ENCODE measurements around the gene PRSS53.

PRSS53 gene

GRCh38 chr16:31093132-31093703, 4.5 kb upstream of the PRSS53 start:
- DNase-seq (ENCODE audit: low spot score): no peak

DNA sequence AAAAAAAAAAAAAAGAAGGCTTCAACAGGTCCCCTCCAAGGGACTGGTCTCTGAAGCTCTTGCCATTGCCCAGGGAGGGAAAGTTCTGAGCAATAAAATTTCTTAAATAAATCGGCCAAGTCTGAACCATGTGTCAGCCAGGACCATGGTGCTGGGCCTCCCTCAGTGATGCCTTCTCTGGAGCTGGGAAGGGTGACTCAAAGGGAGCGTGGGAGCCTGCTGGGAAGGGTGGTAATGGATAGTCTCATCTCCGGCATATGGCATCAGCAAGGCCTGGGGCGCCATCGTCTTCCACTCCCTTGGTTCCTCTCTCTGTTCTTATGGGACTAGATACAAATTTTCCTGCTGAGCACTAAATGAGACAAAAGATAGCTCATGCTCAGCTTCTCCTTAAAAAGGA, 3.6 kb upstream of the PRSS53 start:
- DNase-seq (ENCODE audit: low spot score): no peak

DNA sequence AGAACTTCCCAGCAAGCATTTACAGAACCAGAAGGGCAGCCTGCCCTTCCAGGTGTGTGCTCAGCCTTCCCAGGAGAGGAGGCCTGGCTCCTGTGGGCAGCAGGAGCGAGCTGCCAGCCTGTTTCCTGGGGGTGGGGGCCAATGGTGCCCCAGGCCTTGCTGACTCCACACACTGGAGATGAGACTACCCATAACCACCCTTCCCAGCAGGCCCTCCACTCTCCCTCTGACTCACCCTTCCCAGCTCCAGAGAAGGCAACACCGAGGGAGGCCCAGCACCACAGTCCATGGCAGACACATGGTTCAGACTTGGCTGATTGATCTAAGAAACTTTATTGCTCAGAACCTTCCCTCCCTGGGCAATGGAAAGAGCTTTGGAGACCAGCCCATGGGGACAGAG, 1.8 kb upstream of the PRSS53 start:
- DNase-seq (ENCODE audit: low spot score): no peak

GRCh38 chr16:31089199-31089598, 456 bp upstream of the PRSS53 start:
- DNase-seq (ENCODE audit: low spot score): no peak

- DNase-seq (ENCODE audit: low spot score): no peak
Observed at GRCh38 chr16:31087971-31088370, 772 bp downstream of the PRSS53 start.

DNA sequence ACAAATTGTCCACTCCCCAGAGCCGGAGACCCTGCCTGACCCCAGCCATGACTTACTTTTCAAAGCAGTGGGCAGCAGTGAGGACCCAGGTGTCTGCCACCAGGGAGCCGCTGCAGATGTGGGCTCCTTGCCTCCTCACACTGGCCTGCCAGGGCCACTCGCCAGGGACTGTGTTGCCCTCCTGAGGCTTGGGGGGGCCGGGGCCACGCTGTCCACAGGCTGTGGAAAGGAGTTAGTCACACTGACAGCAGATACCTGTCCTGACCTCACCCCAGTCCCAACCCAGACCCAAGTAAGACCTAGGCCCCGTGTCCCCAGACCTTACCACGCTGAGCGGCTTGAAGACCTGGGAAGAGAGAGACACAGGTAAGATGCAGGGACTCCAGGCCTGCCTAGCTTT, 1.3 kb downstream of the PRSS53 start:
- no peak for DNase-seq (ENCODE audit: low spot score)

GRCh38 chr16:31086629-31086906, 2.2 kb downstream of the PRSS53 start:
- no peak for DNase-seq (ENCODE audit: low spot score)

DNA sequence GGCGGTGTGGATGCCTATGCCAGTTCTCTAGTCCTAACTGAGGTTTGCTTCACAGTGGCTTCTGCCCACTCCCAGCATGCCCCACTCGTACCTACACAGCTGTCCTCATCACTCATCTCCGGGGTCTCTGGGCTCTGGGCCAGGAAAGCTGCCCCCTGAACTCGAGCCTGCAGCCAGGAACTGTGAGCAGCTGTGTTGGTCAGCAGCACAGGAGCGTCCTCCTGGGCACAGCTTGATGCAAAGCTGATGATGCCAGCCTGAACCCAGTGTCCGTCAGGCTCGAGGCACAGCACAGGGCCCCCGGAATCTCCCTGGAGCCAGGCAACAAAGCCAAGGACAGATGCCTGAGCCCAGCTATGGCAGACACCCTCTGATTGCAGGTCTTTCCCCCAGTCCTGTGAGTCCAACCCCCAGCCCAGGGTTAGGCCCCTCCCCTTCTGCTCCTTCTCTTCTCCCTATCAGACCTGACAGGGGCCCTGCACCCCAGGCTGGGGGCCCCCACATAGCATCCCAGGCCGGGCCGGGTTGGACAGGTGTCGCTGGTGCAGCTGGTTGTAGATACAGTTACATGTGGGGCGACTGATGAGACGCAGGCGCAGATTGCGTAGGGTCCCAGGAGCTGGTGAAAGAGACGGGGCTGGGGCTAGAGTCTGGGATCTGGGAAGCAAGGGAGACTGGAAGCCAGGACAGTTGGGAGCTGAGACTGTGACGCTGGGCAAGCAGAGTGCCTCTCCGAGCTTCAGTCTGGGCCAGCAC, 2.7 kb downstream of the PRSS53 start:
- DNase-seq (ENCODE audit: low spot score): no peak

GRCh38 chr16:31085411-31085810, 3.3 kb downstream of the PRSS53 start:
- DNase-seq (ENCODE audit: low spot score): no peak

- no peak for DNase-seq (ENCODE audit: low spot score)
Observed at GRCh38 chr16:31084584-31085302, 4.0 kb downstream of the PRSS53 start.

DNA sequence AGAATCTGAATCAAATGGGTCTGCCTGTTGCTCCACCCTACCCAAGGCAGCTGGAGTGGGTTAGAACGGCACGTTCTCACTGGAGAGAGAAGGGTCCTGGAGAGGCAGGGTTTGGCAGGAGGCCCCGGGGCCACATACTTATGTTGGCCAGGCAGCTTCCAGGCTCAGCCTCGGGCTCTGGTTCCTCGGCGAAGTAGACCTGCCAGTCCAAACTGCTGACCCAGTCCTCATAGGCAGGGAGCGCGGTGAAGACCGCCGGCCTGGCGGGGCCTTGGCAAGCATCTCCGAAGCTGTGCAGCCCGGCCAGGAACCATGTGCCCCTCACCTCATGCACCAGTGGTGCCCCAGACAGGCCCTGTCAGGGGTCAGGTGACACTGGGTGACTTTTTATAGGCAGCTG, 4.8 kb downstream of the PRSS53 start:
- no peak for DNase-seq (ENCODE audit: low spot score)

GRCh38 chr16:31083556-31083955, 5.2 kb downstream of the PRSS53 start:
- DNase-seq (ENCODE audit: low spot score): no peak

DNA sequence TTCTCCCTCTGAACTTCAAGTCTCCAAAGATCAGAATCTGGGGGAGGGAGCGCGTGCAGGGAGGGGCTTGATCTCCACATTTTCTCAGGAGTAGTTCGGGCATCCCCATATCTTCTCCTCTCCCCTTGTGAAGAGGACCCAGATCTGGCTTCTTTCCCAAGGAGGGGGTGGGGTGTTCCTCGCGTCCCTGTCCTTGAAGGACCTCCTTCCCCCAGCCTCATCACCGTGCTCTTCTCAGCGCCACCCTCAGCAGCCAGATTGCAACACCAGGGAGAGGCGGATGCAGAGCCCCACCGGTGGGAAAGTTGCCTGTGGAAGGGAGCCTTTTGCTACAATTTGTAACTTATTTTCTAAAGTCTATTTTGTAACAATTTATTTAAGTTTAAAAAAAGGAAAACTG, 5.7 kb downstream of the PRSS53 start:
- DNase-seq (ENCODE audit: low spot score): no peak

DNA sequence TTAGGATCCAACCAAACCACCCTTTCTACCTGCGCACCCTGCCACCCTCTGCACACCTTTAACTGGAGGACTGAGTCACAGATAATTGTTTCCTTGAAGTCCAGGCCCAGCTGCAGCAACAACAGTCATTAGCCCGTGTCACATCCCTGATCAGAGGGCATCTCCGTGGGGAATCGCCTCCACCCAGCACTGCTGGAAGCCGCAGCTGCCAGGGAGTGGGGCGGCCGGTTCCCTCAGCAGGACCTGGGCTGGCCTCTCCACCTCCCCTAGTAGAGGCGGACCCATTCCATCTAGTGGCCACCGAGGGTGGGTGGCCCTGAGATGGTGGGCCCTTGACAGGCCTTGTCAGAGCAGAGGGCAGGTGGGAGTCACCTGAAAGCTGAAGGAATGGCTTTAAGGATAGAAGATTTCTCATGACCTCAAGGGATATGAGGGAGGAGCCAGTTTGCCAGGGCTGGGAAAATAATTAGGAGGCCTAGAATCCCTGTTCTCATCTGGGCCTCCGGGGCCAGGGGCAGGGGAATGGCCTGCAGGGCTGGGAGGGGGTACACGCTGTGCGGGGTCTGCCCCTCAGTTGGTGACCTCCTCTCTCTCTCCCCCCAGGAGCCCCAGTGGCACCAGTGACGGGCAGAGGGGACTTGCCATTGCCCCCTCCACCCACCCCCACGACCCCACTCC, 6.2 kb downstream of the PRSS53 start:
- DNase-seq (ENCODE audit: low spot score): no peak

GRCh38 chr16:31081428-31082351, 7.1 kb downstream of the PRSS53 start:
- no peak for DNase-seq (ENCODE audit: low spot score)

GRCh38 chr16:31080756-31081419, 7.9 kb downstream of the PRSS53 start:
- no peak for DNase-seq (ENCODE audit: low spot score)

DNA sequence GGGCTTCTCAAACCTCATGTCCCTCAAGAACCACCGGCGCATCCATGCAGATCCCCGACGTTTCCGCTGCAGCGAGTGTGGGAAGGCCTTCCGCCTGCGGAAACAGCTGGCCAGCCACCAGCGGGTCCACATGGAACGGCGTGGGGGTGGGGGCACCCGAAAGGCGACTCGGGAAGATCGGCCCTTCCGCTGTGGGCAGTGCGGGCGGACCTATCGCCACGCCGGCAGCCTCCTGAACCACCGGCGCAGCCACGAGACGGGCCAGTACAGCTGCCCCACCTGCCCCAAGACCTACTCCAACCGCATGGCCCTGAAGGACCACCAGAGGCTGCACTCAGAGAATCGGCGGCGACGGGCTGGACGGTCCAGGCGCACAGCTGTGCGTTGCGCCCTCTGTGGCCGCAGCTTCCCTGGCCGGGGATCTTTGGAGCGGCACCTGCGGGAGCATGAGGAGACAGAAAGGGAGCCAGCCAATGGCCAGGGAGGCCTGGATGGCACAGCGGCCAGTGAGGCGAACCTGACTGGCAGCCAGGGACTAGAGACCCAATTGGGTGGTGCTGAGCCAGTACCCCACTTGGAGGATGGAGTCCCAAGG, 8.6 kb downstream of the PRSS53 start:
- DNase-seq (ENCODE audit: low spot score): no peak

GRCh38 chr16:31079342-31079944, 9.3 kb downstream of the PRSS53 start:
- no peak for DNase-seq (ENCODE audit: low spot score)

DNA sequence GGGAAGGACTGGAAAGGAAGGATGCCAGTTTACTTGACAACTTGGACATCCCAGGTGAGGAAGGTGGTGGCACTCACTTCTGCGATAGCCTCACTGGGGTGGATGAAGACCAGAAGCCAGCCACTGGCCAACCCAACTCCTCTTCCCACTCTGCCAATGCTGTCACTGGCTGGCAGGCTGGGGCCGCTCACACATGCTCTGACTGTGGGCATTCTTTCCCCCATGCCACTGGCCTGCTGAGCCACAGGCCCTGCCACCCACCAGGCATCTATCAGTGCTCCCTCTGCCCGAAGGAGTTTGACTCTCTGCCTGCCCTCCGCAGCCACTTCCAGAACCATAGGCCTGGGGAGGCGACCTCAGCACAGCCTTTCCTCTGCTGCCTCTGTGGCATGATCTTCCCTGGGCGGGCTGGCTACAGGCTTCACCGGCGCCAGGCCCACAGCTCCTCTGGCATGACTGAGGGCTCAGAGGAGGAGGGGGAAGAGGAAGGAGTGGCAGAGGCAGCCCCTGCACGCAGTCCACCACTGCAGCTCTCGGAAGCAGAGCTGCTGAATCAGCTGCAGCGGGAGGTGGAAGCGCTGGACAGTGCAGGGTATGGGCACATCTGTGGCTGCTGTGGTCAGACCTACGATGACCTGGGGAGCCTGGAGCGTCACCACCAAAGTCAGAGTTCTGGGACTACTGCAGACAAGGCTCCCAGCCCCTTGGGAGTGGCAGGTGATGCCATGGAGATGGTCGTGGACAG, 10.0 kb downstream of the PRSS53 start:
- DNase-seq (ENCODE audit: low spot score): no peak

Data from germinal center (tissue), 1 donor.